ENCODE measurements around the gene FBRSL1. TPM values are rescaled to one million over a fixed set of nuclear protein-coding genes. Genes with fewer than 3 reads are reported as not detected.

FBRSL1 gene
- total and polyA plus RNA-seq, 2 of the 8 experiments (the other 6 are each of a cell fraction or from before 2014, with no cell fraction given), result 18.4 to 109 TPM

GRCh38 chr12:132544498-132544897 lies 54.5 kb downstream of the FBRSL1 start:
- peaks cover 61 to 92% (median 87%) of the 10 kb centered on the region in 4 experiments for H3K27me3 ChIP-seq (replicated peaks in 1 of 4; ENCODE audit: control insufficient read depth in 3 of 4, extremely low read depth in 1 of 4, insufficient read depth in 3 of 4, low read length in 3 of 4)
- CTCF ChIA-PET (ENCODE audit: partially characterized antibody), result interaction anchor here (0.9 to 2.6 kb wide), 11 partner anchors 11 to 130 kb away, joined by 3 to 11 read pairs (median 4); no protein-coding TSS in a partner anchor
- no peak overlapping the region for H3K27ac ChIP-seq (ENCODE audit: low read depth, low read length)
- TF ChIP-seq HDAC2 (IDR thresholded peaks at IDR 0.05; ENCODE audit: borderline replicate concordance in 1 of 2, low read depth in 2 of 2, low read length in 2 of 2), result no peak
- no peak for TF ChIP-seq RAD21 (IDR thresholded peaks at IDR 0.05 in 1 of 2, conservative IDR thresholded peaks at IDR 0.05 in 1 of 2; ENCODE audit: low read depth in 2 of 2, low read length in 2 of 2)
- TF ChIP-seq CEBPB (IDR thresholded peaks at IDR 0.05; ENCODE audit: low read depth, low read length), result no peak
- no peak for TF ChIP-seq CBX5 (IDR thresholded peaks at IDR 0.05; ENCODE audit: low read depth, low read length)
- TF ChIP-seq JUN (IDR thresholded peaks at IDR 0.05; ENCODE audit: low read depth, low read length), result no peak
- TF ChIP-seq GABPA (IDR thresholded peaks at IDR 0.05; ENCODE audit: borderline replicate concordance, insufficient read depth, low read length), result no peak
- TF ChIP-seq FOSL1 (IDR thresholded peaks at IDR 0.05; ENCODE audit: insufficient read depth, low read depth, low read length), result no peak
- no peak for TF ChIP-seq SP4 (IDR thresholded peaks at IDR 0.05; ENCODE audit: low read length)
- TF ChIP-seq HDAC6 (IDR thresholded peaks at IDR 0.05; ENCODE audit: low read depth, low read length), result no peak
- TF ChIP-seq EZH2 (IDR thresholded peaks at IDR 0.05; ENCODE audit: low read depth, low read length, severe bottlenecking), result no peak
- no peak for TF ChIP-seq TEAD4 (IDR thresholded peaks at IDR 0.05; ENCODE audit: low read depth, low read length)
- TF ChIP-seq ATF3 (IDR thresholded peaks at IDR 0.05; ENCODE audit: insufficient read depth, low read depth, low read length), result no peak
- no peak for TF ChIP-seq SIX5 (IDR thresholded peaks at IDR 0.05; ENCODE audit: low read depth, low read length)

More at GRCh38 chr12:132544498-132544897, 54.5 kb downstream of the FBRSL1 start:
- Histone ChIP-seq H3K14ac (ENCODE audit: insufficient read length) (no peak overlapping the region), H3K4me3 (ENCODE audit: extremely low read depth in 1 of 4, insufficient read depth in 2 of 4, low read depth in 3 of 4, low read length in 4 of 4) (no peak overlapping the region), H2BK15ac (ENCODE audit: low read length) (peak overlapping the region; percentile 0; the same call in 1 of the 2 replicates), H3K56ac (replicated peaks; ENCODE audit: insufficient read length, low read depth, low read length) (peak overlapping the region; percentile 83), H3K9ac (replicated peaks in 1 of 4; ENCODE audit: extremely low read depth in 1 of 4, low read depth in 3 of 4, low read length in 3 of 4) (no peak overlapping the region), H2AK5ac (ENCODE audit: low read depth, low read length) (peak overlapping the region; percentile 99), H3K4me1 (replicated peaks in 1 of 4; ENCODE audit: control insufficient read depth in 3 of 4, insufficient read depth in 4 of 4, low read length in 3 of 4) (no peaks in the 10 kb centered on the region; a peak in 3 of 7 replicates), H4K20me1 (replicated peaks in 1 of 2; ENCODE audit: control insufficient read depth in 1 of 2, insufficient read depth in 2 of 2, low read length in 2 of 2) (peaks cover 2 to 16% of the 10 kb centered on the region in 2 experiments), H2BK12ac (ENCODE audit: low read depth, low read length) (peak overlapping the region; percentile 46), H3K18ac (ENCODE audit: extremely low read depth, low read length) (no peak overlapping the region), H3K79me2 (ENCODE audit: control insufficient read depth in 1 of 2, insufficient read depth in 2 of 2, low read length in 2 of 2) (no peaks in the 10 kb centered on the region), H2AFZ (ENCODE audit: low read length) (no peak overlapping the region), H3K36me3 (ENCODE audit: control insufficient read depth in 2 of 4, insufficient read depth in 4 of 4, low read length in 3 of 4) (no peaks in the 10 kb centered on the region; a peak in 1 of 8 replicates), H4K8ac (ENCODE audit: extremely low read depth, insufficient read depth, low read length) (no peak overlapping the region), H3K9me3 (ENCODE audit: insufficient read depth in 2 of 2, low read depth in 1 of 2, low read length in 1 of 2) (no peaks in the 10 kb centered on the region; a peak in 1 of 4 replicates), H3K23ac (ENCODE audit: insufficient read length) (no peak overlapping the region), H4K91ac (replicated peaks; ENCODE audit: insufficient read length, low read length) (no peak overlapping the region), H2BK5ac (ENCODE audit: low read depth, low read length) (peak overlapping the region; percentile 82; the same call in 1 of the 2 replicates), H4K5ac (ENCODE audit: insufficient read length, low read depth, low read length) (no peak overlapping the region), H3K4ac (replicated peaks; ENCODE audit: insufficient read length, low read depth, low read length) (no peak overlapping the region), H3K4me2 (ENCODE audit: insufficient read depth in 1 of 2, low read depth in 2 of 2, low read length in 2 of 2) (no peak overlapping the region), H2BK20ac (ENCODE audit: low read length) (no peak overlapping the region), H3K79me1 (ENCODE audit: low read depth, low read length) (no peaks in the 10 kb centered on the region; the same call in 1 of the 2 replicates), H3K23me2 (ENCODE audit: low read depth, low read length) (peaks cover 6% of the 10 kb centered on the region), H2BK120ac (replicated peaks; ENCODE audit: low read depth, low read length) (no peak overlapping the region)
- POLR2A ChIA-PET (ENCODE audit: partially characterized antibody), result interaction anchor here (0.8 to 1.8 kb wide), 3 partner anchors 15 to 18 kb away, joined by 3 to 6 read pairs (median 3); no protein-coding TSS in a partner anchor
- 90 to 100% methylated on average over 1 to 11 of the region's 11 CpGs for WGBS, 2 experiments (ENCODE audit: extremely low coverage in 1 of 2, insufficient coverage in 1 of 2, insufficient read length in 1 of 2, insufficient replicate concordance in 2 of 2, low coverage in 1 of 2, low lambda C conversion rate in 2 of 2, missing lambda C conversion rate in 1 of 2)
- no peak for DNase-seq (ENCODE audit: low read depth in 1 of 2, low spot score in 2 of 2)
- no peak for FAIRE-seq
